ENCODE results near the gene GRID2. TPM values are rescaled to one million over a fixed set of nuclear protein-coding genes. Genes with fewer than 3 reads are reported as not detected.

Gene GRID2
- total RNA-seq, 6 experiments from 2014 or later = not detected

DNA sequence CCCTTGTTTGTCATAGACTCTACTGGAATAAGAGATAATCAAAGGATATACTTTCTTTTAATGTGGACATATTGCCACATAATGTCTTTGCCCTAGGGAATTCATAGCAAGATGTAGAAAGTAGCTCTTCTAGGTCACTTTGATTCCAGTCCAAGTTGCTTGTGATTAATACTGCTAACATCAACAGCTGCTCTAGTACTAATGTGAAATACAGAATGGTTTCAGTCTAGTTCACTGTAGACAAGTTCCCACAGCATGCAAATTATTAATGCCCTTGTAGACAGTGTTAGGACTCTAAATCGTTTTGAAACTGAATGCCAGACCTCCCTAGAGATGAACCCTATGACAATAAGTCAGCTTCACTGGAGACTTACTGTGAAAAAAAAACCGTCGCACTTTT, 1030.2 kb downstream of the GRID2 start:
- H3K4me1 Mint-ChIP-seq (ENCODE audit: low read depth) = no peaks in the 10 kb centered on the region
- H3K27ac Mint-ChIP-seq = no peak overlapping the region
- no peaks in the 10 kb centered on the region for H3K36me3 Mint-ChIP-seq (ENCODE audit: low read depth)
- H3K9me3 Mint-ChIP-seq = peaks cover 26% of the 10 kb centered on the region
- DNase-seq = no peak
- TF ChIP-seq, protein P1, sequence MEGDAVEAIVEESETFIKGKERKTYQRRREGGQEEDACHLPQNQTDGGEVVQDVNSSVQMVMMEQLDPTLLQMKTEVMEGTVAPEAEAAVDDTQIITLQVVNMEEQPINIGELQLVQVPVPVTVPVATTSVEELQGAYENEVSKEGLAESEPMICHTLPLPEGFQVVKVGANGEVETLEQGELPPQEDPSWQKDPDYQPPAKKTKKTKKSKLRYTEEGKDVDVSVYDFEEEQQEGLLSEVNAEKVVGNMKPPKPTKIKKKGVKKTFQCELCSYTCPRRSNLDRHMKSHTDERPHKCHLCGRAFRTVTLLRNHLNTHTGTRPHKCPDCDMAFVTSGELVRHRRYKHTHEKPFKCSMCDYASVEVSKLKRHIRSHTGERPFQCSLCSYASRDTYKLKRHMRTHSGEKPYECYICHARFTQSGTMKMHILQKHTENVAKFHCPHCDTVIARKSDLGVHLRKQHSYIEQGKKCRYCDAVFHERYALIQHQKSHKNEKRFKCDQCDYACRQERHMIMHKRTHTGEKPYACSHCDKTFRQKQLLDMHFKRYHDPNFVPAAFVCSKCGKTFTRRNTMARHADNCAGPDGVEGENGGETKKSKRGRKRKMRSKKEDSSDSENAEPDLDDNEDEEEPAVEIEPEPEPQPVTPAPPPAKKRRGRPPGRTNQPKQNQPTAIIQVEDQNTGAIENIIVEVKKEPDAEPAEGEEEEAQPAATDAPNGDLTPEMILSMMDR (IDR thresholded peaks at IDR 0.05) = no peak
- H3K4me3 Mint-ChIP-seq = no peak overlapping the region
- H3K27me3 Mint-ChIP-seq (ENCODE audit: insufficient read depth) = no peaks in the 10 kb centered on the region

DNA sequence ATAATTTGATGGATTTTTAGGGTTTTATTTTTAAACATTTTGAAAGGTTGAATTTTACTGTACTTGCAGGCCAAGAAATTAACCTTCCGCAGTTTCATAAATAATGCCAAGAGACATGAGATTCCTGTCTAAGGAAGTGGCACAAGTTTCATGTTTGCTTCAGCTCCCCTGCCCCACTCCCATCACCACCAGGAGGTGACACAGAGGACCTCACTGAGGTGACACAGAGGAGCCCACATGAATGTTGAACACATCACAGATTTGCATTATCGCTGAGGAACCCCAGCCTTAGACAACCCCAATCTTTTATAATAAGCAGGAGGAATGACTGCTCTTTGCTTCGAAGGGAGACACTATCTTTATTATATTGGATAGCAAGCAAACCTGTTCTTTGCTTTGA, 1033.4 kb downstream of the GRID2 start:
- H3K9me3 Mint-ChIP-seq = peaks cover 19% of the 10 kb centered on the region
- no peak for DNase-seq
- TF ChIP-seq, protein P1 (IDR thresholded peaks at IDR 0.05) = no peak
- no peak overlapping the region for H3K4me3 Mint-ChIP-seq
- no peaks in the 10 kb centered on the region for H3K36me3 Mint-ChIP-seq (ENCODE audit: low read depth)
- H3K27ac Mint-ChIP-seq = no peak overlapping the region
- no peaks in the 10 kb centered on the region for H3K4me1 Mint-ChIP-seq (ENCODE audit: low read depth)
- no peaks in the 10 kb centered on the region for H3K27me3 Mint-ChIP-seq (ENCODE audit: insufficient read depth)

DNA sequence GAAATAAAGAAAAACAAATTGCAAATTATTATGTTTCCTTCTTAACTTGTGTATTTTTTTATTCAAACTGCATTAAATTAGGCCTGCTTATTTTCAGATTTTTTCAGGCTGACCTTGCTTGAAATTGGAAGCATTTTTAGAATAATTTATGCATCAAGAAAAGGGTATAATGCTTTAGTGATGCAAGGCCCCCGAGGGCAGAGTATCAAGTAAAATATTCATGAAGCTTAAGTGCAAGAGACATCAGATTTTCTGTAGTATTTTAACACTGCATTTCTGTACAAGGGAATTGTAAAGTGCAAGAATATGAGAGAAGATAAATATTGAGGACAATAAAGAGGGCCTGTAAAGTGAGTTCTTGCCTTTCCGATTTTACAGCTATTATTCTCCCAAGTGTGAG, 1039.0 kb downstream of the GRID2 start:
- no peaks in the 10 kb centered on the region for H3K4me1 Mint-ChIP-seq (ENCODE audit: low read depth)
- H3K27me3 Mint-ChIP-seq (ENCODE audit: insufficient read depth) = no peaks in the 10 kb centered on the region
- no peaks in the 10 kb centered on the region for H3K36me3 Mint-ChIP-seq (ENCODE audit: low read depth)
- peaks cover 16% of the 10 kb centered on the region for H3K9me3 Mint-ChIP-seq
- TF ChIP-seq, protein P1 (IDR thresholded peaks at IDR 0.05) = no peak
- no peak for DNase-seq
- H3K4me3 Mint-ChIP-seq = no peak overlapping the region
- no peak overlapping the region for H3K27ac Mint-ChIP-seq

DNA sequence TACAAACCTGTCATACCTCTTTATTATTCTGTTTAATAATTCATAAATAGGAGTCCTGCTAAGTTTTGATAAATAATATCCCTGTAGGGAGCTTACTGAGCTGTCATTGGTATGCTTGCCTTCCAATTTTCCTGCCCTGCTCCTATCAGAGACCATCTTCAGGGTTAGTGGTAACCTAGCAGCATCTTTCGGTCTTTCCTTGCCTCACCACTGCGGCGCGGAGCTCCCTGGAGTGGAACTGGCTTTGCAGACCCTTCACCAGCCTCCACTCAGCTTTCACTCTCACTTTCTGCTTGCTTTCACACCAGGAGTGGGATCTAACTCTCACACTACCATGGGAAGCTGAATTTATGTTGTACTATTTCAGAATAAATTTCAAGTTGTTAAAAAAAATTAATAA, 1043.1 kb downstream of the GRID2 start:
- Mint-ChIP-seq H3K4me3 (no peak overlapping the region), H3K36me3 (ENCODE audit: low read depth) (no peaks in the 10 kb centered on the region), H3K4me1 (ENCODE audit: low read depth) (no peaks in the 10 kb centered on the region), H3K9me3 (peaks cover 14% of the 10 kb centered on the region), H3K27me3 (ENCODE audit: insufficient read depth) (no peaks in the 10 kb centered on the region), H3K27ac (no peak overlapping the region)
- DNase-seq = no peak
- TF ChIP-seq, protein P1 (IDR thresholded peaks at IDR 0.05) = no peak

DNA sequence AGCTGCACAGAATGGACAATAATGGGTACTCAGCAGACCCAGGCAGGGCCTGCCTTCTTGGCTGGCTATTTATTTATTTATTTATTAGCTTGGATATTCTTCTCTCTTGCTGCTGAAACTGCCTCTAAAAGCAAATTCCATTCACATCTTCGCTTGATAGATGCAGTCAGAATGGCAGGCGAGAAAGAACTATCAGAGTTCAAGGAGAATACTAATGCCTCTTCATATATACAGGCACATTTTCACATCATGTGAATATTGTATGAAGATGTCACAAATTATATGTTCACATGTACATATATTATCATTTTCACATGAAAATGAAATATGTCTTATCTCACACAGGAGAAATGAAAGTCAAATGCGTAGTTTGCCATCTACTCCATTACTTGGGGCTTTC, 1045.1 kb downstream of the GRID2 start:
- Mint-ChIP-seq H3K36me3 (ENCODE audit: low read depth) (no peaks in the 10 kb centered on the region), H3K9me3 (peaks cover 17% of the 10 kb centered on the region), H3K27ac (no peak overlapping the region), H3K4me1 (ENCODE audit: low read depth) (no peaks in the 10 kb centered on the region), H3K27me3 (ENCODE audit: insufficient read depth) (no peaks in the 10 kb centered on the region), H3K4me3 (no peak overlapping the region)
- DNase-seq = no peak
- TF ChIP-seq, protein P1 (IDR thresholded peaks at IDR 0.05) = no peak

DNA sequence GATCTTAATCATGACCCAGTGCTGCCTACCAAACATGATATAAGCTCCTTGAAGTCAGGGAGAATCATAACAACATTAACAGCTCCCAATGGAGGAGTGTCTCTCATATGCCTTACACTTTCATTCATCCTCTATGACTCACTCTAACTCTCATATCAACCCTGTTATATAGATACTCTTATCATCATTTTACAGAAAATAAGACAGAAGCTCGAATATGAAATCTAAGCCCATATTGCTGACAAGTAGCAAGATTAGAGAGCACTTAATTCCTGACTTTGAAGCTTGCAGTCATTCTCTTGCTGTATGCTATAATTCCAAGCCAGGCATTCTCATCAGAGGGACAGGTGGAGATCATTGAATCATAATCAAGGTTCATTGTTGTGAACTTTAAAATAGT, 1048.1 kb downstream of the GRID2 start:
- DNase-seq = no peak
- Mint-ChIP-seq H3K9me3 (peaks cover 31% of the 10 kb centered on the region), H3K4me3 (no peak overlapping the region), H3K4me1 (ENCODE audit: low read depth) (no peaks in the 10 kb centered on the region), H3K36me3 (ENCODE audit: low read depth) (no peaks in the 10 kb centered on the region), H3K27ac (no peak overlapping the region), H3K27me3 (ENCODE audit: insufficient read depth) (no peaks in the 10 kb centered on the region)
- TF ChIP-seq, protein P1 (IDR thresholded peaks at IDR 0.05) = no peak
